Vagina (tissue), 2 donors: Measurements from ENCODE around the gene RNU5B-1. TPM values are rescaled to one million over a fixed set of nuclear protein-coding genes. Genes with fewer than 3 reads are reported as not detected.

Experiments
- DNase-seq, 2 donors: peaks; one replicate each; pipeline ENCODE4 v3.0.0-alpha.2; 2017; ENCODE audit errors: extremely low spot score in 2 of 2
- H3K27ac ChIP-seq: fragments of 200-600 bp; sonication (generic); one replicate; pipeline ENCODE4 v1.5.1; 2019
- H3K27me3 ChIP-seq: fragments of 200-600 bp; sonication (generic); one replicate; pipeline ENCODE4 v1.5.1; 2019
- H3K36me3 ChIP-seq, 2 donors: fragments of 200-600 bp; sonication (generic); one replicate each; pipeline ENCODE4 v1.5.1; 2017 to 2019
- H3K4me1 ChIP-seq: fragments of 200-600 bp; sonication (generic); one replicate; pipeline ENCODE4 v1.5.1; 2019
- H3K4me3 ChIP-seq, 2 donors: fragments of 200-600 bp; sonication (generic); 1 replicate in 1 of 2; 2 replicates in 1 of 2; pipeline ENCODE4 v1.5.1; 2016 to 2019
- H3K9me3 ChIP-seq: fragments of 200-600 bp; sonication (generic); one replicate; pipeline ENCODE4 v1.5.1; 2019
- CTCF ChIP-seq, 3 experiments: fragments of 450-650 bp in 2 of 3; fragments of 200-600 bp in 1 of 3; sonication (generic) in 1 of 3; IDR thresholded peaks; one replicate each; pipeline ENCODE4 v1.5.1; 2017 to 2019; ENCODE audit warnings: antibody characterized with exemption in 3 of 3, mild to moderate bottlenecking in 2 of 3, moderate library complexity in 2 of 3
- POLR2A ChIP-seq, 2 donors: fragments of 450-650 bp; IDR thresholded peaks; one replicate each; pipeline ENCODE4 v1.6.1; 2017; ENCODE audit warnings: antibody characterized with exemption in 2 of 2, mild to moderate bottlenecking in 2 of 2, moderate library complexity in 2 of 2
- POLR2AphosphoS5 ChIP-seq, 2 donors: sonication (generic); formaldehyde crosslinking; IDR thresholded peaks; one replicate each; pipeline ENCODE4 v1.9.0; 2017; ENCODE audit warnings: antibody characterized with exemption in 2 of 2, mild to moderate bottlenecking in 2 of 2, low read depth in 1 of 2; ENCODE audit not compliant: insufficient read depth in 1 of 2
- intact Hi-C: fragments of 100-400 bp; cut with DNase I; formaldehyde crosslinking; loops from one replicate; pipeline ENCODE4 v1.15.1; 2023
- total RNA-seq: library from RNA; depleted of rRNA; stranded (reverse); fragments of >200 nt; gene quantifications from one replicate; pipeline ENCODE4 v1.2.3, GENCODE V29; 2016

RNU5B-1 gene
- total RNA-seq, 1 donor from 2014 or later: not detected

- no peak for DNase-seq
- Histone ChIP-seq H3K4me1 (peaks cover 4% of the 10 kb centered on the region), H3K27ac (no peak overlapping the region), H3K36me3 (no peaks in the 10 kb centered on the region), H3K27me3 (no peaks in the 10 kb centered on the region), H3K4me3 (no peak overlapping the region), H3K9me3 (no peaks in the 10 kb centered on the region)
- intact Hi-C loops: no loop called here
- TF ChIP-seq CTCF (IDR thresholded peaks at IDR 0.05) (no peak), POLR2A (IDR thresholded peaks at IDR 0.05) (no peak)
Observed at GRCh38 chr15:65278480-65278879, 26.0 kb upstream of the RNU5B-1 start.

- Histone ChIP-seq H3K4me1 (peaks cover 27% of the 10 kb centered on the region), H3K27ac (peak overlapping the region; percentile 88), H3K4me3 (peak overlapping the region; percentile 71 to 78), H3K9me3 (no peaks in the 10 kb centered on the region), H3K36me3 (no peaks in the 10 kb centered on the region), H3K27me3 (no peaks in the 10 kb centered on the region)
- TF ChIP-seq POLR2A (IDR thresholded peaks at IDR 0.05) (no peak), CTCF (IDR thresholded peaks at IDR 0.05) (no peak), POLR2AphosphoS5 (IDR thresholded peaks at IDR 0.05; ENCODE audit: insufficient read depth in 1 of 2, low read depth in 1 of 2) (no peak)
- intact Hi-C loops: no loop called here
- no peak for DNase-seq
Observed at GRCh38 chr15:65285291-65286068, 19.0 kb upstream of the RNU5B-1 start.

GRCh38 chr15:65286069-65286703 lies 18.3 kb upstream of the RNU5B-1 start:
- intact Hi-C loops: no loop called here
- Histone ChIP-seq H3K4me1 (peaks cover 27% of the 10 kb centered on the region), H3K9me3 (no peaks in the 10 kb centered on the region), H3K4me3 (peak overlapping the region; percentile 71 to 78), H3K27me3 (no peaks in the 10 kb centered on the region), H3K36me3 (no peaks in the 10 kb centered on the region), H3K27ac (peak overlapping the region; percentile 88)
- TF ChIP-seq POLR2A (IDR thresholded peaks at IDR 0.05) (no peak), CTCF (IDR thresholded peaks at IDR 0.05) (no peak), POLR2AphosphoS5 (IDR thresholded peaks at IDR 0.05; ENCODE audit: insufficient read depth in 1 of 2, low read depth in 1 of 2) (no peak)
- DNase-seq: no peak

GRCh38 chr15:65286704-65287519 lies 17.6 kb upstream of the RNU5B-1 start, which contains the start of gene PARP16:
TSS of gene PARP16 (minus strand) at chr15:65286883. CDS start at chr15:65286426, 457 bp downstream.
- intact Hi-C loops: no loop called here
- H3K9me3 ChIP-seq: no peaks in the 10 kb centered on the region
- H3K27ac ChIP-seq: peak within 1 kb of the TSS; percentile 88
- peaks cover 27% of the 10 kb centered on the region for H3K4me1 ChIP-seq
- H3K4me3 ChIP-seq: peak within 1 kb of the TSS; percentile 71 to 78
- peak in 1 of 2 donors; percentile 91 for DNase-seq
- no peaks in the 10 kb centered on the region for H3K36me3 ChIP-seq
- TF ChIP-seq POLR2A (IDR thresholded peaks at IDR 0.05) (peak in 1 of 2 donors; percentile 87), CTCF (IDR thresholded peaks at IDR 0.05) (peak in 2 of 3 experiments; percentile 28 to 63), POLR2AphosphoS5 (IDR thresholded peaks at IDR 0.05; ENCODE audit: insufficient read depth in 1 of 2, low read depth in 1 of 2) (peak in 1 of 2 donors; percentile 76)
- H3K27me3 ChIP-seq: no peaks in the 10 kb centered on the region
